ENCODE results near the gene HOXB7.
A peak's percentile ranks its signal among the peaks of the same experiment; 100 is the strongest.

The HOXB7 gene

DNA sequence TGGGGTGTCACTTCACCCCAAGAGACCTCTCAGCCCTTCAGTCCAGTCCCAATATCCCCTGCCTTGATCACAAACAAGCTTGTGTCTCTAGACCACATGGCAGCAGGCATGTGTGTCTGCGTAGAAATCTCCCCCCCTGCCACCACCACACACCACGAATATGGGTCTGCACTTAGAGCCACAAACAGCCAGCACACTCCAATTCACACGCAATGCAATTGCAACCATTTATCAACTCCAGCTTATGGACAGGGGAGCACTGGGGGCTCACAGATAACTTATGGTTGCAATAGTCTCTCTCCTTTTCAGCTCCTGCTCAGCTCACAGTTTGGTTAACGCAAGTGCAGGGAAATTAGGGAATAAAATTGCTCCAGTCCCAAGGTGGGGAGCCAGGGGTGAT is 12.8 kb upstream of the HOXB7 start:
- DNase-seq (ENCODE audit: low read depth) = no peak

DNA sequence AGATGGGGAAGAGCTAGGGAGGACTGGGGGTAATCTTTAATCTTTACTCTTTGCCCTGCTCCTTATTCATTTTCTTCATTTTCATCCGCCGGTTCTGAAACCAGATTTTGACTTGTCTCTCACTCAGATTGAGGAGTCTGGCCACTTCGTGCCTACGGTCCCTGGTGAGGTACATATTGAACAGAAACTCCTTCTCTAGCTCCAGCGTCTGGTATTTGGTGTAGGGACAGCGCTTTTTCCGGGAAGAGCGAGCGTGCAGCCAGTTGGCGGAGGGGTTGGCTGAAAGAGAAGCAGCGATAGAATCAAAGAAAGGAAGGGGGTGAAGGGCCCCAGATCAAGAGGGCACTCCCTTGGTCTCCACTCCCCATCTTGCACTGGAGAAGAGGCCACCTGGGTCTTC is 12.0 kb upstream of the HOXB7 start:
- no peak for DNase-seq (ENCODE audit: low read depth)

DNA sequence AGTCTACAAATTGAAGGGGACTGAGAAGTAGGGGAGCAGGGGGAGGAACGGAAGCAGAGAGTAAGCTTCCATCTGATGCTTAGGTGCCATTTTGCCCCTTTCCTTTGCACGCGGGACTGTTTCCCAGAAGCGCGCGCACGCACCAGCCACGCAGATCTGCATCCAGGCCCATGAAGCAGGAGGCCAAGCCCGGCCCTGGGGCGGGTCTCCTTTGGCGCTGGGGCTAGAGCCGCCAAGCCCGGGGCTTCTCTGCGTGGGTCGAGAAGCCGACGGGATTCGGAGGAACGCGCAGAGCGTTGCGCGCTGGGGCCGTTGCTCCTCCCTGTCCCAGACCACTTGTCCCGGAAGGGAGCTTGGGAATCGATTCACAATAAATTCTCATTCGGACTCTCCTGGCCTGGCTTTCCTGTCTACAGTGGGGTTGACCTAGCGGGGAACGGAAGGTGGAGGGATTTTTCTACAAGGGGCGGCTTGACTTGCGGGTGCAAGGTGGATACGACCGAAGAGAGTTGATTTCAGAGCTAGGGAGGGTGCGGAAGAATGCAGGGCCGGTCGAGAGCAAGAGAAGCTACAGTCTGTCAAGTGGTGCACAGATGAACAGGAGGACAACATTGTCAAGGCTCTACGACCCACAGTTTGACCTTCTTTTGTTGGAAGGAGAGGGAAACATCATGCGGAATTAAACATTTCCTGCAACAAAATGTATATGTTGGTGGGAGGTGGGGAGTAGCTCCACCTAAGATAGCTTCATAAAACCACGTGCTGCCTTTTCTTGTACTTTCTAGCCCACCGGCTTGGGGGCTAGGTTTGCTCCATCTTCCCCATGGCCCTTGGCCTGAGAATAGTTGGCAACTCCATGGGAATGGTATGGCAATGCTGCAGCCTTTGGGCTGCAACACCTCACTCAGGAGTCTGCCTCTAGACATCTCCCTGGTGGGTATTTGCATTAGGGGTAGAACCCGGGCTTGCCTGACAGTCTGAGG is 10.9 kb upstream of the HOXB7 start:
- no peak for DNase-seq (ENCODE audit: low read depth)

DNA sequence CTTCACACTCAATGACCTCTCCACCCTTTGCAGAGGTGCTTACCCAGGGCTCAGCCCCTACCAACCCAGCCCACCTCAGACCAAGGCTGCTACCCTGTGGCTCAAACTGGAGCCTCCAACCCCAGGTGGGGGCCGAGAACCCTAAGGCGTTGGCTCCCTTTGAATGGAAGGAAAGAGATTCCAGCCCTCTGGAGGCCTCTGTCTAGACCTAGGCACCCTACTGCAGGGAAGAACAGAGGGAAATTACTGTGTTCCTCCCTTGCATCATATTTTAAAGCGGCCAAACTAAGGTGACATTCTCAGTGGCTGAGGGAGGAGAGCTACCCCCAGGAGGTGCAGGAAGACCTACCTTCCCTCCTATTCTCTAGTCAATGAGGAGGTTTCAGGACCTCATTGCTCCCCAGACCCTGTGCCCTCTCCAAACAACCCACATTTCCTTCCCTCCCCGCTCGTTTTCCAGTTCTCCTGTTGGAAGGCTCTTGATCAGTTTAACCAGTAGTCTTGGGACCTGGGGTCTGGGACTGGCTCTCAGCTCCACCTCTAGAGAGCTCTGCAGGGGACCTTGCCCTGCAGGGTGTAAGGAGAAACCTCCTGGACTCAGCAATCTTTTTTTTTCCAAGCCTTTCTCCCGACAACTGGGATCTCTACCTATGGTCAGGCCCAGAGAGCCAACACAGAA is 9.8 kb upstream of the HOXB7 start:
- no peak for DNase-seq (ENCODE audit: low read depth)

DNA sequence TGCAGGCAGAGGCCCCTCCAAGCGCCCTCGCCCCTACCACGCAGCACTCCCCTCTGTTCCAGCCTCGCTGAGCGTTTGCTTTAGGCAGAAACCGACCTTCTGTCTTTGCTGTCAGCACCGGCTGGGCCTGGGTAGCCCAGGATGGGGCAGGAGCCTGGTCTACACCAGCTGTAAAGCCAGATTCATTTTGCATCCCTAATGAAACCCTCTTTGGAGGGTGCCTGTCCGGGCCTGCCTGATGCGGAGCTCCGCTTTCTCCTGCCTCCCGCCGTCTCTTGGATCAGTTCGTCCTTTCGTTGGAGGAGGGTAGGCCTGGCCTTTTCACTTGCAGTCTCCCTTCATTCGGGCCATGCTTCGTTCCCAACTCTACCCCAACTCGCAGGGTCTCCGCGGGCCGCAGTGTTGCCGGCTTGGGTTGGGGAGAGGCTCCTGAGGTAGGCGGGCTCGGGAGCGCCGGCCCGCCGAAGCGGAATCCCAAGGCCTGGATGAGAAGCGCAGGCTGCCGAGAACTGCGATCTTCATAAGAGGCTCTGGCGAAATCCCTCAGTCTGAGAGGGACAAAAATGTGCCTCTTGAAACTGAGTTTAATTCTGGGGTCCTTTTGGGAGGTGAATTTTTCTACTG is 9.1 kb upstream of the HOXB7 start:
- DNase-seq (ENCODE audit: low read depth) = no peak

DNA sequence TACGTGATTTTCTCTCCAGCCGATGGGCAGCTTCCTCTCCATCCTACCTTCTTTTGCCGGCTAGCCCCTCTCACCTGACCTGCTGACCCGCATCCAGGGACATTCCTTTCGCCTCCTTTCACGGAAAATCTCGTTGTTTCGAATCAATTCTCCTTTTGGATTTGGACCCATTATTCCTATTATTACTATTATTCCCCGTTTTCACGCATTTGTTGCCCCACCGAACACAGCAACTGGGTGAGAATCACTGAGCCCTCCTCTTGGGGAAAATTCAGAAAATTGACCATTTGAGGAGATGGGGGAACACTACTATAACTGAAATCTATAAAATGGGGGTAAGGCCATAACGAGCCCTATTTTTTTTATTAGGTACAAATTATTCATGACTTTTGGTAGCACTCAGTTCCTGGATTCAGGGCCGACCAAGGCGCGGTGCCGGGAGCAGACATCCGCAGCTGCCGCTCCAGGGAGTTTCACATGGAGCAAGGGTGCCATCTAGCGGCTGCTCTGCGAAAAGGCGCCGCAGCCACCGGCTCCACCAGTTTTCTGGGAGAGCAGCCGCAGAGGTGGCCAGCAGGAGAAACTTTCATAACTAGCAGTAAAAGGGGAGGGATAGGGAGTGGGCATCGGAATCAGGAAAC is 7.6 kb upstream of the HOXB7 start:
- DNase-seq (ENCODE audit: low read depth) = peak; percentile 60

DNA sequence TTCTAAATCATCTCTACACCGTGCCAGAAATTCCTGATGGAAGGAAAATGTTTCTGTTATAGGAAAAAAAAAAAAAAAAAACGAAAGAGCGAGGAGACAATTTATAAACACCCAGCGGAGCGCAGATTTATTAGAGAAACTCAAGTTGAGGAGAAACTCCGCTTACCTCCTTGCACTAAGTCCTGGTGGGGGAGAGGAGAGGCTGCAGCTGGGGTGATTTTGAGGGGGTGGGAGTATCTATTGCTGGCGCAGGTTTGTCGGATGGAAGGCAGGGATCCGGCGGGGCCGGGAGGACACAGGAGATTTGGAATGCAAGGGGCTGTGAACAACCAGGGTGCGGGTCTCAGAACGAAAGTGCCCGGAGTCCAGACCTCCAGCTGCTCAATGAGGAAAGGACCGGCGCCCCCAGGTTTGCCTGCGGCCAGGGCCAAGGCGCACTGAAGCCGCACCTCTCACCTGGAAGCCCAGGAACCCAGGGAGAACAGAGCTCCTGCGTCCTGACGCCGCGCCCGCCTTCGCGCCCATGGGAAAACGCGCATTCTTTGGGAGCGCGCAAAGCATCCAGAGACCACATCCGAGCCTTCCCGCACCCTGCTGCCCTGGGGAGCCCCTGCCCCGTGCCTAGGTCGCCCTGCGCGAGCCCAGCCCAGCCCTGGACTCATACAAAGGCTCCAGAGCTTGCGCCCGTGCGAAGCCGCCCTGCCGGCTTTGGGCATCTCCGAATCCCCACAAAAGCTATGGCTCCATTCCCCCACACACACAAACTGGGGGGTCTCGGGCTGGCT is 6.8 kb upstream of the HOXB7 start:
- DNase-seq (ENCODE audit: low read depth) = no peak

DNA sequence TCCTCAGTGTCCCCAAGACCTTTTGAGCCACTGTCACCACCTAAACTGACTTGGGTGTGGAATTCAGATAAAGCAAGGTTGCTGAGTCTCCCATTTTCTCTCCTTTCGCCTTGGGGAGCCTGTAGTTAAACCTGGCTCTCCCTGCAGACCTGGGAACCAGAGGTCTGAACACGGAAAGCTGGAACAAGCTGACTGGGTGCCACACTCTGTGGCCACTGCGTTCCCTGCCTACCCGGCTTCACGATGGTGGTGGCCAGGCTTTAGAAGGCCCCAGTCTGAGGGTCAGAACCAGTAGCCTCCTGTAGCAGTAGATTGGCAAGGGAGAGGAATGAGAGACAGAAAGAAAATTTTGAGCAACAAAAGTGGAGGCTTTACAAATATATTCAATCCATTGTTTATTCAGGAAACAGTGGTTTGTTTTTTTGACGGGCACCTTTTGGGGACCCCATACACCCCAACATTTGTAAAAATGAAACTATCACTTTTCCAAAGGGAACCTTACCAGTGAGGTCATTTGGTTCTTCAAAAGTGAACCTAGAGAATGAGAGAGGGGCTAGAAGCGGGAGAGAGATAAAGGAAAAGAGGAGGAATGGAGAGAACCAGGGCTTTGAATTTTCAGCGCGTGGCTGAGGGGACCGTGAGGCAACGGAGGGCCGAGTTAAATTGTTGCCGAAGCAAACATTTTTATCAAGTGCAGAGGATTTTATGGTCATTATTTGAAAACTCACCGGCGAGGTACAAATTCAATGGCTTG is 6.1 kb upstream of the HOXB7 start:
- no peak for DNase-seq (ENCODE audit: low read depth)

DNA sequence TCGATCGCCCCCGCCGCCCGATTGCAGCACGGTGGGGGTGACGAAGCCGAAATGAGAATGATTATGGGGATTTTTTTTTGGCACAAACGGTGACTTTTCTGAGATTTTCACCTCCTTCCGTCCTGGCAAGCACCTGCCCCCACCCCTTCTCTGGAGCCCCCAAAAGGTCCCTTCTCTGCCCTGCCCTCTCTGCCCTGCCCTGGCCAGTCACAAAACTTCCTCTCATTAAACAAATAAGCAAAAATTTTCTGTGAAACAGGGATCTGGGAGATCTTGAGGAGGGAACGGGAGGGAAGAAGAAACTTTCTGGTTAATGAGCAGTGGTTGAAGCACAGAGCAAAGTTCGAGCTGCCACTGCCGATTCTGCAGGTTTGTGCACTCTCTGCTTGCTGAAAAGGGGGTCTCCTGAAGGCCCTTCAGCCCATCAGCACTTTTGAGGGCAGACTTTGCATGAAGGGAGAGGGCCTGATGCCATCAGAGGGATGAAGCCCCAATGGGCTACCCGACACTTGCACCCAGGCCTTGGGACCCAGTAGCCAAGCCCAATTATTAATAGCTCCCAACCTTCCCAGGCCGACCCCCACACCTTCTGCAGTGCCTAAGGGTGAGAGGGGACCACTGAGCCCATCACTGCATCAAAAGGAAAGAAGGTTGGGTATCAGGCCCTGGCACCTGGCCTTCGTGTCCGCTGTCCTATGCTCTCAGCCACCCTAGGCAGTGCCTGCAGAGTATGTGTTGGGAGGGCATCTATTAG is 5.3 kb upstream of the HOXB7 start:
- DNase-seq (ENCODE audit: low read depth) = no peak

DNA sequence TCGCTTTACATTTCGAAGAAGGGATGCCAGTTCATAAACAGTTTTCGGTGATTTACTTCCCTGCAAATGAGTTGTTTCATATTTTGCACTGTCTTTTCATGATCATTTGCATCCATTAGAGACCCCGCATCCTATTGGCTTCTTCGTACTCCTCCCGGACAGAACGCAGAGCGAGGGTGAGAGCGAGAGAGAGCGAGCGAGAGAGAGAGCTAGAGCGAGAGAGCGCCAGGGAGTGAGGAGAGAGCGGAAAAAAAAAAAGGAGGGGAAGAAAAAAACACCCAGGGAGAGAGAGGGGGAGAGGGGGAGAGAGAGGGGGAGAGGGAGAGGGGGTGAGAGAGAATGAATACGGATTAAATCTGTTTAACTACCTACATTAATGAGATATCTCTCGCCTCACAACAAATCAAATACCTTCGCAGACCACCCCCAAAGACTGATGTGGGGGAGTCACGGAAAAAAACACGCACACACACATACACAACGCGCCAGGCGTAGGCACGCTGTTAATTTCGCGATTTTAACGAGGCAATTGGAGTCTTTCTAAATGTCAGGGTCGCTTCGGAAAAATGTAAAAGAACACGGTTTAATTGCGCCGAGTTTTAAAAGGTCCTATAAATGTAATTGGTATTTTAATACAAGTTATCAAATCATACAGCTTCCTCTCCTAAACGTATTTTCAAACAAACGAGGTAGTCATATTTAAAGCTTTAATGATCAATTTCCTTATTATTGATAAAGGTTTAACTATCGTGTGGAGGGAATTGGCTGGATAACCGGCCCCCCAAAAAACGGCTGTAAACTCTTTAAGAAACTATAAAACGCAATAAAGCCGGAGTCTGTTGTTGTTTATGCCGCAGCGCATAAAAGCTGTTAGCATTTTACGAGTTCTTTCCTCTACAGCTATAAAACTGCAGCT is 4.5 kb upstream of the HOXB7 start, which contains the start of gene HOXB8:
Gene HOXB8, minus strand, starts transcription at position 246 of the 916 bp plus-strand sequence. CDS start 588 bp downstream, outside the sequence.
- DNase-seq (ENCODE audit: low read depth) = no peak

DNA sequence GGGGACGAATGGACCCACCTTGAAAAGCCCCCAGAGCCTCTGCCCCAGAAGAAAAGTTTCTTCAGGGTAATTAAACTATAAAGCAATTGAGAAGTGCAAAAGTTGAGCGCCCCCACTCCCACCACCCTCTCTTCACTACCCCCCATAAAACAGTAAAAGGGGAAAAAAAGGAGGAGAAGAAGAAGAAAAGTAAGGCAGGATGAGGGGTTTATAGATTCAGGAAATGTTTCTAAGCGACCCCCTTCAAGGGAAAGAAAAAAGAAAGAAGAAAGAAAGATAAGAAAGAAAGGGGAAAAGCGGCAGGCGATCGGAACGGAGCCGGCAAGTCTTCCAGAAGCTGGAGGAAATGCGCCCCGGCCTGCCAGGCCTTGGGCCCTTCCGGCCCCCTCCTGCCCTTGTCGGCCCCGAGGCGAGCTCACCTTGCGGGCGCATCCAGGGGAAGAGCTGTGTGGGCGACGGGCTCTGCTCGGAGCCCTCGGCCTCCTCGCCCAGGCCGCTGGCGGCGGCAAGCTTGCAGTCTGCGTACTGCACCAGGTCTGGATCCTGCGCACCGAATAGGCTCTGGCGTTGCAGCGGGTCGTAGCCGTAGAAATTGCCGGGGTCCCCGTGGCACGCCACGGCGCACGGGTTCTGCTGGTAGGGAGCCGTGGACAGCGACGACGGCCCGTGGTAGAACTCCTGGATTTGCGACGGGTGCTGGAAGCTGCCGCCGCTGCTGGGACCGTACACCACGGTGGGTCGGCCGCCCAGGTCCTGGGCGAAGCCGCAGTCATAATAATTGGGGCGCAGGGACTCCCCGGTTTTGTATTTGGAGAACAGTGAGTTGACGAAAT is 3.3 kb upstream of the HOXB7 start:
- DNase-seq (ENCODE audit: low read depth) = no peak

DNA sequence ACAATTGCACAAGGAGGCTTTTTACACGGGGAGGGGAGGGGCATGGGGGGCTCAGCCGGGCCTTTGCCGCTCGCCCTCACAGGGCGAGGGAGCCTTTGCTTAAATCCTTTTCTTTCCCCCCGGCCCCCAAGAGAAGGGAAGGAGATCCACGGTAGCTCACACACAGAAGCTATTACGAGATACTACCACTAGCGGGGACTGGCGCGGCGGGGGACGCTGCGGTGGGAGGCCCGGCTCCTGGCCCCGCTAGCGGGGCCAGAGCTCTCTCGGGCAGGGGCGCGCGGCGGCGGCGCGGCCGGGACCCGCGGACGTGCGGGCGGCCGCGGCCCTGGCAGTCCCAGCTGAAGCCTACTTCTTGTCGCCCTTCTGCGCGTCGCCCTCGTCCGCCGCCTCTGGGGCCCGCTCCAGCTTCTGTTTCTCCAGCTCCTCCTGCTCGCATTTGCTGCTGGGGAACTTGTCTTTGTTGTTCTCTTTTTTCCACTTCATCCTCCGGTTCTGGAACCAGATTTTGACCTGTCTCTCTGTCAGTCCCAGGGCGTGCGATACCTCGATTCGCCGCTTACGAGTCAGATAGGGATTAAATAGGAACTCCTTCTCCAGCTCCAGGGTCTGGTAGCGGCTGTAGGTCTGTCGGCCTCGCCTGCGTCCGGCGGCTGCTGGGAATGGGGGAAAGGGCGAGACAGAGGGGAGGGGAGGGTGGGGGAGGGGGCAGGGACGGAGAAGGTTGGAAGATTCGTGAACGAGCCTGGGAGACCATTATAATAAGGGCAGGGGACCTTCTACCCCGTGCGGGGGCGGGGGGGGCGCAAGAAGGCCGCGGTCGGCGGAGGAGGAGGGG is 2.3 kb upstream of the HOXB7 start:
- no peak for DNase-seq (ENCODE audit: low read depth)

DNA sequence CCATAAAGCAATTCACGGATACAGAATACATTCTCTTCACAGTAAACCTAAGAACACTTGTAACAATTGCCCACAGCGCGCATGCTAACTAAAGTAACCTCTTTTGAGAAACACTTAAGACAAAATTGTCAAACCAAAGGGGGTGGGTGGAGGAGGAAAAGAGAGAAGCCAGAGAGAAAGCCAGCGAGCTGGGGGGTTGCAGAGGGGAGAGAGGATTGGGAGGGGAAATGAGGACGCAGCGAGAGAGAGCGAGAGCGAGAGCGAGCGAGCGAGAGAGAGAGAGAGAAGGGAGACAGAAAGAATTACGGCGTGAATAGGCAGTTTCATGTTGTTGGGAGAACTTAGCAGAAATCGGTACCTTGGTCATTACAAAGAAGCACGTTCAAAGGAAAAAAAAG is 1.6 kb upstream of the HOXB7 start:
- peak; percentile 4 for DNase-seq (ENCODE audit: low read depth)

DNA sequence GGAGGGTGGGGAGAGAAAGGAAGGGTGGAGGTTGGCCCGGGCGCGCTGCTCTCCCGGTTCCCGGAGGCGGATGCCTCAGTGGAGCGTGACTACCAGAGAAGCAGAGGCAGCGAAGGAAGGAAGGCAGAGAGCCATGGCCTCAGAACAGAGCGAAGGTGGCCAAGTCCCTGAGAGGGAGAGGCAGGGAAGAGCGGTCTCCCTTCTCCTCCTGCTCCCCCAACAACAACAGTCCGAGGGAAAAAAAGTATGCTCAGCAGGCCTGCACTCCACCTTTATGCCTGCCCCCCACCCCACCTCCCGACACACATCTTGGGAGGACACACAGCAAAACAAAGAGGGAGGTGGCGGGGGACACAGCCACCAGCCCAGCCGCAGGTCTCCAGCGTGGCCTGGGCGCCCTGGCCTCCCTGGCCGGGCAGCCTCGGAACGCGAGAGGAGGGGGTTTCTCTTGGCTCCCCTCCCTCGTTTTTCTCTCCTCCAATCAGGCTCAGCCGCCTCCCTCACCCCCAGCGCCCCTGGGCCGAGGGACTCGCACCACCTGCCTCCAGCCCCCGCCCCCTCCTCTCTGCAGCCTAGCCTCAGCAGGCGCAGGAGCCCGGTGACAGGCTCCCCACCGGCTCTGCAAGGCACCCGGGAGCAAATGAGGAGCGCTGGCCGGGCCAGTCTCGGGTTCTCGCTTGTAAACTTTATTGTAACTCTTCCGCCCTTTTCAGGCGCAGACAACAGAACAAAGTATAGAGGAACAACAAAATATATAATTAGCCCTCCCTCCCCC is 1.1 kb upstream of the HOXB7 start:
- DNase-seq (ENCODE audit: low read depth) = no peak

DNA sequence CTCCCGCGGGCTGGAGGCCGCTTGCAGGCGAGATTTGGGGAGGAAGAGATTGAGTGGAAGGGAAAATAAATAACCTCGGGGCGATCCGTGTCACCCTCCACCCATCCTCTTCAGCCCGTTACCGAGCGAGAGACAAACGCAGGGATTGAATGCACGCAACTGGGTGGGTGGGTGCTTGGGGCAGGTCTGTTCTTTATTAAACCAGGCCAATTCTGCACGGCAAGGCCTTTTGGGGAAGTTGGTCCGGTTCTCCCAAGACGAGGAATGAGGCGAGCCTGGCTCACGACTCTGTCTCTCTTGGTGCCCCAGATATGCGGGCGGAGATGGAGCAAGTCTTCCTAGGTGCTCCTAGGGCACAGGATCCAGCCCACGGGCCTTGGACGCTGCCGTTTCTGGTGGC is 396 bp upstream of the HOXB7 start:
- no peak for DNase-seq (ENCODE audit: low read depth)

DNA sequence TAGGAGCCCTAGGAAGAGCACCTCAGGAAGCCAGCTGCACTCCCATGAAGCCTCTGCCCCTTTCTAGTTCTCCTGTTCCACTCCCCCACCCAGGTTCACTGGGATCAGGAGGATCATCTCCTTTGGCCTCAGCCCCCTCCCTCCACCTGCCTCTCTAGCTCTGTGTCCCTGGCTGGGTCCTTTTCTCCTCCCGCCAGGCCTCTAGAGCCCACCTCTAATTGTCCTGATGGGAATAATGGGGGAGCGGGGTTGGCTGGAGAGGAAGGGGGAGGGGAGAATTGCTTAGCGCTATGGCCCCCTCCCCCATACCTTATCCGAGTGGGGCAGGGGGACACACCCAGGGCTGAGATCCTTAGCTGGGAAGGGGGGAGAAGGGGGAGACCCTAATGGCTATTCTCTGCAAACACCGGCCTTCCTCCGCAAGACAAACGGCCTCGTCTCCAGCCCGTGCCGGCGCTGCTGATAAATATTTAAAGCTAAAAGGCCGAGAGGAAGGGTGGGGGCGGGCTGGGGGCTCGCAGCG is 997 bp downstream of the HOXB7 start:
- no peak for DNase-seq (ENCODE audit: low read depth)

Measured in fibroblast of gingiva (primary cell).